ENCODE results near the gene PBOV1.

The PBOV1 gene

GRCh38 chr6:138187156-138187555 is 31.1 kb downstream of the PBOV1 start:
- Histone ChIP-seq H3K36me3 (no peaks in the 10 kb centered on the region), H3K27ac (no peak overlapping the region), H3K9me3 (no peaks in the 10 kb centered on the region), H3K4me1 (ENCODE audit: control insufficient read depth in 1 of 2, insufficient read depth in 1 of 2, low read depth in 1 of 2, low read length in 1 of 2) (no peaks in the 10 kb centered on the region), H3K4me3 (ENCODE audit: low read depth in 1 of 2, low read length in 1 of 2) (no peak overlapping the region), H3K27me3 (no peaks in the 10 kb centered on the region)
- no peak for TF ChIP-seq CTCF (IDR thresholded peaks at IDR 0.05)

GRCh38 chr6:138184230-138184629 is 34.1 kb downstream of the PBOV1 start:
- Histone ChIP-seq H3K4me3 (ENCODE audit: low read depth in 1 of 2, low read length in 1 of 2) (no peak overlapping the region), H3K27ac (no peak overlapping the region), H3K36me3 (no peaks in the 10 kb centered on the region), H3K27me3 (no peaks in the 10 kb centered on the region), H3K4me1 (ENCODE audit: control insufficient read depth in 1 of 2, insufficient read depth in 1 of 2, low read depth in 1 of 2, low read length in 1 of 2) (no peaks in the 10 kb centered on the region), H3K9me3 (no peaks in the 10 kb centered on the region)
- no peak for TF ChIP-seq CTCF (IDR thresholded peaks at IDR 0.05)

DNA sequence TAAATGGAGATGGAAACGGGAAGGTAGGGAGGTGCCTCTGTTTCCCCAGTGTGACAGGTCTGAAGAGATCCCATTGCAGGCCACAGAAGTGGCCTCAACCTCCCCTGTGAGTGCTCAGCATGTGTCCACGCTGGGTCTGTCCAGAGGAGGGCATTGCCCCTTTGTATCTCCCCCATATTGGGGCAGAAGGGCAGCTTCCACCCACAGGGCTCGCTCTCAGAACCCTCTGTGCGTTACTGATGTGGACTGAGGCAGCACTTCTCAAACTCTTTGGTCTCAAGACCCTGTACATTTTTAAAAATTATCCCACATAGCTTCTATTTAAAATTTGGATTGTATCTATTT is 34.5 kb downstream of the PBOV1 start:
- H3K27ac ChIP-seq = no peak overlapping the region
- no peak overlapping the region for H3K4me3 ChIP-seq (ENCODE audit: low read depth in 1 of 2, low read length in 1 of 2)
- TF ChIP-seq CTCF (IDR thresholded peaks at IDR 0.05) = no peak
- no peaks in the 10 kb centered on the region for H3K36me3 ChIP-seq
- no peaks in the 10 kb centered on the region for H3K9me3 ChIP-seq
- no peaks in the 10 kb centered on the region for H3K27me3 ChIP-seq
- H3K4me1 ChIP-seq (ENCODE audit: control insufficient read depth in 1 of 2, insufficient read depth in 1 of 2, low read depth in 1 of 2, low read length in 1 of 2) = no peaks in the 10 kb centered on the region

DNA sequence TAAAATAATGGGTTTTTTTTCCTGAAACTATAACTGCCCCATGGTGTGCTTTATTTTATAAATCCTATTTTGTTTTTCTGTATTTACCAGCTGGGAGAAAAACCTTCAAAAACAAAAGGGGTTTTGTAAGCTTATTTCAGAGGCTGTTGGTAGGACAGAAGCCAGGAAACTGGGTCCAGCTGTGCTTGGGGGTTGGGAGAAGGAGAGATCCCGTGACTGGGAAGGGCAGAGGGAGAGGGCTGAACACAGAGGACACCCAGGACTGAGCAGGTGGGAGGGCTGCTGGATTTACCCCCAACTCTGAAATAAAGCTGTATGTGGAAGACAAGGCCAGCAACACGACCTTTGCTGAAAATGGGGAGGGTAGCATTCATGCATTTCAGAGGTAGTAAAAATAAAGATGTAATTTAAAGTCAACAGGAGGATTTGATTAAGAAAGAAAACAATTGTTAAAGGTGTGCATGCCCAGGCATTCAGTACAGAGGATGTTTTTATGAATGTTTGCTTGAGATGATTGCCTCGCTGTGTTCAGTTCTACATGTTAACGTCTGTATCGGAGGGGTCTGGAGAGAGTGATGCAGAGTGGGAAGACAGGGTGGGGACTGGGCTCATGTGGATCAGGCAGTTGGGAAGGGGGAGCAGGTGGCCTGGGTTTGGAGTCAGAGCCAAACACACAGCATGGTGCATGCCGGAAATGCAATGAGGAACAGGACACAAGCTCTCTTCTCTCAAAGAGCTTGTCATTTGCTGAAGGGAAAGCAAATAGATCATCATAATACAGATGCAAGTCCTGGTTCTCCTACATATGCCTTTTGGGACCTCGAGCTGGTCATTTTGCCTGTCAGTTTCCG is 35.1 kb downstream of the PBOV1 start:
- Histone ChIP-seq H3K4me3 (ENCODE audit: low read depth in 1 of 2, low read length in 1 of 2) (no peak overlapping the region), H3K27ac (no peak overlapping the region), H3K9me3 (no peaks in the 10 kb centered on the region), H3K36me3 (no peaks in the 10 kb centered on the region), H3K27me3 (no peaks in the 10 kb centered on the region), H3K4me1 (ENCODE audit: control insufficient read depth in 1 of 2, insufficient read depth in 1 of 2, low read depth in 1 of 2, low read length in 1 of 2) (no peaks in the 10 kb centered on the region)
- no peak for TF ChIP-seq CTCF (IDR thresholded peaks at IDR 0.05)

DNA sequence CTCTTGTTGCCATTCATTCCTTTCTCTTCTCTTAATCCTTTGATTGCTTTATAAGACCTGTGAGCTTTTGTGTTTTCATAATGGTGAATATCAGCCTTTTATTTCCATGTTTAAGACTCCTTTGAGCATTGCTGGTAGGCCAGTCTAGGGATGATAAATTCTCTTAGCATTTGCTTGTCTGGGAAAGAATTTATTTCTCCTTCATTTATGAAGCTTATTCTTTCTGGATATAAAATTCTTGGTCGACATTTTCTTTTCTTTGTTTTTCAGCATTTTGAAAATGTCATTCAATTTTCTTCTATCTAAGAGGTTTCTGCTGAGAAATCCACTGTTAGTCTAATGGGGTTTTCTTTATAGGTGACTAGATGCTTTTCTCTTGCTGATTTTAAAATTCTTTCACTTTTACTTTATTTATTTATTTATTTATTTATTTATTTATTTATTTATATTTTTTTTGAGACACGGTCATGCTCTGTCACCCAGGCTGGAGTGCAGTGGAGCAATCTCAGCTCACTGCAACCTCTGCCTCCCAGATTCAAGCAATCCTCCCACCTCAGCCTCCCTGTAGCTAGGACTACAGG is 41.5 kb downstream of the PBOV1 start:
- Histone ChIP-seq H3K27me3 (peaks cover 10% of the 10 kb centered on the region), H3K36me3 (no peaks in the 10 kb centered on the region), H3K27ac (no peak overlapping the region), H3K4me1 (ENCODE audit: control insufficient read depth in 1 of 2, insufficient read depth in 1 of 2, low read depth in 1 of 2, low read length in 1 of 2) (no peaks in the 10 kb centered on the region), H3K9me3 (no peaks in the 10 kb centered on the region), H3K4me3 (ENCODE audit: low read depth in 1 of 2, low read length in 1 of 2) (no peak overlapping the region)
- TF ChIP-seq CTCF (IDR thresholded peaks at IDR 0.05) = no peak

Data from neutrophil (primary cell).